GM21619 (cell line): Measurements from ENCODE around the gene SORL1.
"Not testable (repeated sequence)": the region's sequence is repeated elsewhere in the genome, so short reads cannot be mapped to it uniquely, and the experiment has no call there.

Experiments used
- ATAC-seq: cut with Tn5 transposase; IDR thresholded peaks from one replicate; pipeline ENCODE4 v1.9.1; 2021; ENCODE audit not compliant: unreplicated experiment

Gene SORL1

GRCh38 chr11:121497176-121497998 lies 45.3 kb downstream of the SORL1 start:
- no peak for ATAC-seq

GRCh38 chr11:121499405-121499804 lies 47.3 kb downstream of the SORL1 start:
- ATAC-seq: no peak

- no peak for ATAC-seq
Observed at GRCh38 chr11:121500275-121500674, 48.2 kb downstream of the SORL1 start.

- ATAC-seq: no peak
Observed at GRCh38 chr11:121500717-121501116, 48.6 kb downstream of the SORL1 start.

- ATAC-seq: no peak
Observed at GRCh38 chr11:121503051-121503450, 50.9 kb downstream of the SORL1 start.

GRCh38 chr11:121506237-121506636 lies 54.1 kb downstream of the SORL1 start:
- not testable (repeated sequence) for ATAC-seq

GRCh38 chr11:121508449-121508848 lies 56.3 kb downstream of the SORL1 start:
- no peak for ATAC-seq

- no peak for ATAC-seq
Observed at GRCh38 chr11:121510438-121510837, 58.3 kb downstream of the SORL1 start.

- ATAC-seq: no peak
Observed at GRCh38 chr11:121512468-121513465, 60.7 kb downstream of the SORL1 start.

- no peak for ATAC-seq
Observed at GRCh38 chr11:121513807-121514206, 61.7 kb downstream of the SORL1 start.

- ATAC-seq: no peak
Observed at GRCh38 chr11:121514432-121515334, 62.6 kb downstream of the SORL1 start.

- no peak for ATAC-seq
Observed at GRCh38 chr11:121515335-121515671, 63.2 kb downstream of the SORL1 start.

- no peak for ATAC-seq
Observed at GRCh38 chr11:121517996-121518395, 65.9 kb downstream of the SORL1 start.

GRCh38 chr11:121520243-121521144 lies 68.4 kb downstream of the SORL1 start:
- no peak for ATAC-seq

- no peak for ATAC-seq
Observed at GRCh38 chr11:121521145-121522042, 69.3 kb downstream of the SORL1 start.

- ATAC-seq: no peak
Observed at GRCh38 chr11:121522043-121522941, 70.2 kb downstream of the SORL1 start.

GRCh38 chr11:121523581-121524232 lies 71.6 kb downstream of the SORL1 start:
- no peak for ATAC-seq
